Stimulated activated CD4-positive, alpha-beta T cell treated with anti-CD3 and anti-CD28 coated beads, Interleukin-4, amount 100 ng/mL, for 48 hours (primary cell): ENCODE results near the gene SYTL3.

Experiments
- DNase-seq, 2 donors: peaks; one replicate each; pipeline ENCODE4 v3.0.0-alpha.2; 2020; ENCODE audit warnings: low read depth in 2 of 2

The SYTL3 gene

GRCh38 chr6:158793432-158793831 lies 143.6 kb downstream of the SYTL3 start:
- DNase-seq: no peak

DNA sequence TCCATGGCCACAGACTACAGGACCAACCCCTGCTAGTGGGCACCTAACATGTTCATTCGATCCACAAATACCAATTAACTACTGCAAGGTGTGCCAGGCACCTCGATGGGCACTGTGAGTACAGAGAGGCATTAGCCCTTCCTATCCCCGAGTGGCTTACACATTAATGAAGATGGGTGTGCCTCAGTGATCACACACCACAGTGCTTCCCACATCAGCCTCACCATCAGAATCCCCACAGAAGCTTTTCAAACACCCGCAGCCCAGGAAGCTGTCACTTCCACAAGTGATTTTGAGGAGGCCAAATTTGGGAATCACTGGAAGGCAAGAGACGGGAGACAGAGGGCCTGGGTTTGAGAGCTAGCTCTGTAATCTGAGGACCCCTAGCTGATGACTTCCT lies 145.7 kb downstream of the SYTL3 start:
- no peak for DNase-seq

DNA sequence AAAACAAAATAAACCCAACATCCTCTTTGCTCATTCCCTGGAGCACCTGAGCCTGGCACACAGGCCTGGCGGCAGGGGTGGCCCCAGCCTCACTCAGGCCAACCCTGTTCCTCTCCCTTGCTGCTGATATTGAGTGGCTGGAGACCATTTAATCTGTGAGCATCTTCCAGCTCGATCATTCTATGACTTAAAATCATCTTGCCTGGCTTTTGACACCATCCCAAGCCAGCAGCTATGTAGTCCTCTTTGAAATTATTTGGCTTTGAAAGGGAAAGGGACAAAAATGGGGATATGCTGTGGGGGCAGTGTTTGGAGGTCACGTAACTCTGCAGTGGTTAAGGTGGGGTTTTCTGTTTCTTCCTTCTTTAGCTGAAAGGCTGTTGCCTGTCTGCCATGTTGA lies 146.5 kb downstream of the SYTL3 start:
- no peak for DNase-seq

DNA sequence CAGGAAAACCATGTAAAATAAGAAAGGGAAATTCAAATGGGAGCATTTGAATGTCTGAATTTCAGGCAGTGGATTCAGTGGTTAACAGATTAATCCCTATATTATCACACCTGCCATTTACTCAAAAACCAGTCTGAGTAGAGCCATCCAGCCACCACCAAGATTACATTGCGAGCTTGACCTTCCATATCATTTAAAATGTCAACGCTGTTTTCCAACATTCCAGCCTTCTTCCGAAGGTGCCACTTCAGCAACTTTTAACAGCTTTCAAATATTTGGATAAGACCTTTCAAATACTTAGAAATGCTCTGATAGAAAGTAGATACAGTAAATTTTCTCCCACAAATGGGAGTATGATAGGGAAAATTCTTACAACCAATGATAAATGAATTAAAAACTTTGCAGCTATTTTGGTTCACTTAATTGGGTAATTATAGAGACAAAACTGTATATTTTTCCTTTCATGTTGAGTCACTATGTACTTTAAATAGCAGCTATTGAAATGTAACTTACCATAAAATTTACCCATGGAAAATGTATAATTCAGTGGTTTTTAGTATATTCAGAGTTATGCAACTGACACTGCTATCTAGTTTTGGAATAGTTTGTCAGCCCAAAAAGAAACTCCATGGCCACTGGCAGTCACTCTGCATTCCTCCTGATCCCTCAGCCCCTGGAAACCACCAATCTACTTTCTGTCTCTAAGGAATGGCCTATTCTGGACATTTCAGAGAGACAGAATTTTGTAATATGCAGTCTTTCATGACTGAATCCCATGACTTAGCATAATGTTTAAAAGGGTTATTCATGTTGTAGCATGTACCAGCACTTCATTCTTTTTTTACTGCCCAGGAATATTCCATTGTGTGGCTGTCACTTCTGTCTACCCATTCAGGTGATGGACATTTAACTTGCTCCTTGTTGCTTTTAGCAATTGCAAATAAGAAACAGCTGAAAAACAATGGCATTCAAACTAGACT lies 147.8 kb downstream of the SYTL3 start:
- no peak for DNase-seq

GRCh38 chr6:158798311-158798710 lies 148.5 kb downstream of the SYTL3 start:
- DNase-seq: no peak

DNA sequence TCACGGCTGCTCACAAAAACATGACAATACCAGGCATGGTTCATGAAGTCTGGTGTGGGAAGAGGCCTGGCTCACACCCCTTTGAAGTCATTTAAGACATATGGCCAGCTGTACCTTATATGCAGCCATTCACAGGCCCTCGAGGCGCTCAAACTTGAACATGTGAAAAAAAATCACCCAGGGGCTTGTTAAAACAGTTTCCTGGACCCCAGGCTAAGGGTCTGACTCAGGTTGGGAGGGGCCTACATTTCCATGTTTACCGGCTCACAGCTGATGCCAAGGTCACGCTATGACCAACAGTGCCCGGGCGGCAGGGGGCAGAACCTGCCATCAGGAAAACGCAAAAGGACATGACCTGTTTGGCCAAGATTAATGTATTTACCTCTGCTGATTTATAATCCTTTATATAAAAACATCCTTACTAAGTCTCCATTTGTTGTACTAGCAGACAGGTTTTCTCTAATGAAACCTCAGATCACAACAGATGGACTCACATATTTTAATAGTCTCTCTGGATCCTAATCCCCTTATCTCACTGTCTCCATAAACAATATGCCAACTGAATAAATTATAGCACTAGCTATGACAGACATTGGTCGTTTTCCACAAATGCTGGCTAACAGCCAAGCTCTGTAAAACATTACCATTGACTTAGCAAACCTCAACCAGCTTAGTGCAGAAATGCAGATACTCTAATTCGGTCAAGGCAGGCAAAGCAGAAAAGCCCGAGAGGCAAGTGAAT lies 149.4 kb downstream of the SYTL3 start:
- no peak for DNase-seq

DNA sequence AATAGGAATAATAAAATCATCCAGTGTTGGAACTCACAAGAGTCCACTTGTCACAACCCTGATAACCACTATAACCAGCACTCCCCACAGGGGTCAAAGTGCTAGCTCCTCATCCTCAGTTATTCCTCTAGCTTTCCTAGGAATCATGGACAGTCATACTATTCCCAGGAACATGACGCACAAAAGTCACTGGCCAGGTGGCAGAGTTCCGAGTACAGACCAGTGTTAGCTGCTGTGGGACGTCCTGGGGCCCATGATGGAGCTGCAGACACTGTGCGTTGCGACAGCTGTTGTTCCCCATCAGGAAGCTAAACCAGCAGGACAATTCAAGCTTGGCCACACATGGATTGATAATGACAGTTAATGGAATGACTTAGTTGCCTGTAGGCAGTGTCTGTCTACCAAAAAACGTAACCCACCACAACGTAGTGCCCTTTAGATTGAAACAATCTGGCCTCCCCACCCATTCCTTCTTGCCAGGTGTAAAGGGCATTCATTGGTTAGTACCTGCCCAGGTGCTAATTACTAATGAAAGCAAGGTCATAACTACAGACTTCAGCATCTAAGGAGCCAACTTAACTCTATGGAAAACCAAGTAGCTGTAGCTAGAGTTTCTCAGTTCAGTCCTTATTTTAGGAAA lies 151.9 kb downstream of the SYTL3 start:
- DNase-seq: no peak

DNA sequence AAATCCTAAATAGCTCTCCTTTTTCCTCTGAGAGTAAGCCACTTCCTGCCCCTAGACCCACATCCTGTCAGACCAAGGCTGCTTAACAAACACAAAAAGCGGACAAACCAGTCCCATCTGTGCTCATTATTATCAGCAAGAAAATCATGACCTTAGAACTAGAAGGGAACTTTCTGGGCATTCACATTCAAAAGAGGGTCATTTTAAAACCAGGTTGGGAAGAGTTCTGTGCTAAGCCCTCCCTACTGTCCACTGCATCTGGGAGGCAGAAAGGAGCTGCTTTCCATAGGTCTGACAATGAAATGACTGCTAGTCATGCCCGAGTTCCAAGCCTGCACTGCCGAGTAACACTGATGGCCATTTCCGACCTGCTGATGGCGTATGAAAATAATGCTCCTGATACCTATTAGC lies 153.9 kb downstream of the SYTL3 start:
- no peak for DNase-seq

GRCh38 chr6:158804207-158804606 lies 154.4 kb downstream of the SYTL3 start:
- no peak for DNase-seq

DNA sequence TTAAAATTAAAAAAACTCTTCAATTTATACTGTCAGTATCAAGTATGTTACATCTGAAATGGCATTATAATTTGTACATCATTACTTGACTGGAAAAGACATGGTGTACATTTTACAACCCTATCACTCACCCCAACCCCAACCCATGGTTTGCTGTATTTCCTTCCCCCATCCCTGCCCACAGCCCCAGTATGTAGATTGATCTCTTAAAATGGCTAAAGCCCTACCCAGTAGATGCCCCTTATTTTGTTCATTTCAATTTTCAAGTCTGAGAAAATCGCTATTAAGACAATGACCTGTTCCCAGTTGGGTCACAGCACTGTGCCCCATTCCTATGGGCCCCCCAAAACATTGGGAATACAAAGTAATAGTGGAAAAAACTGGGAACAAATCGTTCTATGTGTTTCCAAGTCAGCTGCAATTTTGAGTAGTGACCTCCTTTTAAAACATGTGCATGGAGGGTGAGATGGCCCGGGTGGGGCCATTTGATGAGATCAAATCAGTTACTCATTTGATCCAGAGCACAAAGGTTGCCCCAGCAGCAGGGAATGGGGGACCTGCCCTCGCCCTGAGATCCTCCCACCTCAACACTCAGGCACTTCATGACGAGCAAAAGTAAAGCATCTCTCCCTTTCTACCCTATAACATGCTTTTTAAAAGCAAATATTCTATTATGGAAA lies 156.0 kb downstream of the SYTL3 start:
- DNase-seq: no peak

- no peak for DNase-seq
Observed at GRCh38 chr6:158807515-158808441, 157.9 kb downstream of the SYTL3 start.

DNA sequence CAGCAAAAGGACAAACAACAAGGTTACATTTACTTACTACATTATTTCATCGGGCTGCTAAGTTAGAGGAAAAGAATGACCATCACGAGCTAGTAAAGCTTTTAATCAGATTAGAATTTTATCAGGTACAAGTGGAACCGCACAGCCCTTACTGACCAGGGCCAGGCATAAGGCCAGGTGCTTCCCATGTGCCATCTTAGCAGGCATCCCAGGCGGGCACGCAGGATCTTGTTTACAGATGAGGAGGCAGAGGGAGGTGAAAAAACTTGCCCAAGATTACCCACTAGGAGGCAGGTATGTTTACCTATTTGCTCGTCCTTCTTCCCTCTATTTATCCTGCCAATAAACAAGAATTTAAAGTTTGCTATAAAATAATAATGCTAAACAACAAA lies 158.6 kb downstream of the SYTL3 start:
- no peak for DNase-seq

- DNase-seq: no peak
Observed at GRCh38 chr6:158808941-158809678, 159.3 kb downstream of the SYTL3 start.

DNA sequence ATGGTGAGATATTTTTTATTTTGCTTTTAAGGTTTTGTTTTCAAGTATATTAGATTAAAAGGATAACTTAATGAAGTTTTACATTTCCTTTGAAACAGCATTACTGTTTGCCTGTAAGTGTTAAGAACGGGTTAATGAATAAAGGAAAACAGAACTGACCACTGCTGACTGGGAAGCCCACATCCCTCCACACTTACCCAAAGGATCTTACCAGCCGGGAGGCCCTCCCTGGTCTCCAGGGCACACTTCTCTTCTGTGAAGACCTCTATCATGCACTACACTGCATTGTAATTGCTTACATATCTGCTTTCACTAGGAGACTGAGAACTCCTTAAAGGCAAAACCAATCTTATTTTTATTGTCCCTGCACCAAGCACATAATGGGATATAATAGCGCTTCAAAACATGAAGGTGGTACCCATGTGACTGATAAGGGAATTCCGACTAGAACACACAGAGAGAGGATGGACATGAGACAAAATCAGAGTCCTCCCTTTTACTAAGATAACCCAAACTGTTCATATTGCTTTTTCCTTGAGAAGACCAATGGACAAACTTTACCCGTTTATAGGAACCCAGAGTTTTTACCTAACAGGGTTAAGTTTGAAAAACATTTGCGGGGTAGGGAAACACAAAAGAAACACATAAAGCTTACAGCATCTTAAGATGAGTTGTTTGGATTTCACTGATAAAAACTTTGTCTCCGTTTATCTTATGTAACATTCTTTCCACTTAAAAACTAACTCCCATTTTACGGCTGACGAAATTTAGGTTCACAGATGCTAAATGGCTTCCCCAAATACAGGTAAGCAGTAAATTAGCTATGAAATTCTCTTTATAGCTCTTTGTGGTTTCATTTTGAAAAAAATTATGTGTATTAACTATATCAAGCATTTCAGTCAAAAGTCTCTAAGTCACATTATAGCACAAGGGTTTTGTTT lies 160.6 kb downstream of the SYTL3 start:
- DNase-seq: no peak

DNA sequence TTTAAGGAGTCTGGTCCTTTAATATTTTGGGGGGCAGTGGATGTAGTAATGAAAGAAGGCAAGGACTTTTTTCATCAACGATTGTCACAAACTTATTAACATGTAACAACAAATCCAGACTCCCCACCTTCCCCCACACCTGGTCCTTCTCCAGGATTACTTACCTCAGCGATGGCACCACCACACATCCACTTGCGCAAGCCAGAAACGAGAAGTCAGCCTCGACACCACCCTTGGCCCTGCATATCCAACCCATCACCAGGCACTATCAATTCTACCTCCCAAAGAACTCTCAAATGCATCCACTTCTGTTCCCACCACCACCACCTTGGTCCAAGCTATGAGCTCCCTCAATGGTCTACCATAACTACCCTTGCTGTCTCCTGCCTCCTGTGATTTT lies 162.8 kb downstream of the SYTL3 start:
- DNase-seq: no peak

- DNase-seq: no peak
Observed at GRCh38 chr6:158813032-158813431, 163.2 kb downstream of the SYTL3 start.
